ENCODE data around the gene EFCAB11.

DNA sequence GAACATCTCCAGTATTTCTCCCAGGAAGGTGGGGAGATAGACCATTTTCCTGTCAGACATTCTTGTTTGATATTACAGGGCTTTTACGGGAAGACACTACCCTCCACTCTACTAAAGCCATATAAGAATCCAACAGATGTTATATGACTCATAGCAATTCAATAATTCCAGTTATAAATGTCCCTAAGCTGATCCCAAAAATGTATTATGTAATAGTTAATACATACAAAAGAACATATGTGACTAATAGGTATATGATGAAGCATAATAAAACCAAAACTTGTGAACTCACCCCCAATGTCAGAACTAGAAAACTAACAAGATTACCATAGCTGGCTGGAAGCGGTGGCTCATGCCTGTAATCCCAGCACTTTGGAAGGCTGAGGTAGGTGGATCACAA lies 84.2 kb downstream of the EFCAB11 start:
- TF ChIP-seq, protein P1, sequence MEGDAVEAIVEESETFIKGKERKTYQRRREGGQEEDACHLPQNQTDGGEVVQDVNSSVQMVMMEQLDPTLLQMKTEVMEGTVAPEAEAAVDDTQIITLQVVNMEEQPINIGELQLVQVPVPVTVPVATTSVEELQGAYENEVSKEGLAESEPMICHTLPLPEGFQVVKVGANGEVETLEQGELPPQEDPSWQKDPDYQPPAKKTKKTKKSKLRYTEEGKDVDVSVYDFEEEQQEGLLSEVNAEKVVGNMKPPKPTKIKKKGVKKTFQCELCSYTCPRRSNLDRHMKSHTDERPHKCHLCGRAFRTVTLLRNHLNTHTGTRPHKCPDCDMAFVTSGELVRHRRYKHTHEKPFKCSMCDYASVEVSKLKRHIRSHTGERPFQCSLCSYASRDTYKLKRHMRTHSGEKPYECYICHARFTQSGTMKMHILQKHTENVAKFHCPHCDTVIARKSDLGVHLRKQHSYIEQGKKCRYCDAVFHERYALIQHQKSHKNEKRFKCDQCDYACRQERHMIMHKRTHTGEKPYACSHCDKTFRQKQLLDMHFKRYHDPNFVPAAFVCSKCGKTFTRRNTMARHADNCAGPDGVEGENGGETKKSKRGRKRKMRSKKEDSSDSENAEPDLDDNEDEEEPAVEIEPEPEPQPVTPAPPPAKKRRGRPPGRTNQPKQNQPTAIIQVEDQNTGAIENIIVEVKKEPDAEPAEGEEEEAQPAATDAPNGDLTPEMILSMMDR (IDR thresholded peaks at IDR 0.05), result no peak
- TF ChIP-seq POLR2A (IDR thresholded peaks at IDR 0.05), result no peak

All from esophagus squamous epithelium (tissue), 4 donors.